Neural progenitor cell (in vitro differentiated cells): ENCODE data around the gene RAB20. TPM values are rescaled to one million over a fixed set of nuclear protein-coding genes. Genes with fewer than 3 reads are reported as not detected.
A peak's percentile ranks its signal among the peaks of the same experiment; 100 is the strongest.

Experiments used
- DNase-seq: peaks from one replicate; pipeline ENCODE4 v3.0.0-alpha.2; 2016; ENCODE audit warnings: low spot score
- H2AFZ ChIP-seq: fragments of 200-600 bp; sonication (generic); replicated peaks from 2 replicates; pipeline ENCODE4 v1.6.1; 2016; ENCODE audit warnings: antibody characterized with exemption
- H3F3A ChIP-seq: fragments of 200-600 bp; sonication (generic); 2 replicates; pipeline ENCODE4 v1.6.1; 2016; ENCODE audit warnings: antibody characterized with exemption, low read depth
- H3K27ac ChIP-seq: fragments of 200-600 bp; sonication (generic); 2 replicates; pipeline ENCODE4 v1.5.1; 2016; ENCODE audit warnings: mild to moderate bottlenecking
- H3K27me3 ChIP-seq: fragments of 200-600 bp; sonication (generic); 2 replicates; pipeline ENCODE4 v1.6.1; 2016; ENCODE audit warnings: mild to moderate bottlenecking, moderate library complexity
- H3K36me3 ChIP-seq: fragments of 200-600 bp; sonication (generic); 2 replicates; pipeline ENCODE4 v1.5.1; 2016
- H3K4me1 ChIP-seq: fragments of 200-600 bp; sonication (generic); 2 replicates; pipeline ENCODE4 v1.6.1; 2016; ENCODE audit warnings: mixed run types
- H3K4me2 ChIP-seq: fragments of 200-600 bp; sonication (generic); 2 replicates; pipeline ENCODE4 v1.6.1; 2016
- H3K4me3 ChIP-seq: fragments of 200-600 bp; sonication (generic); 2 replicates; pipeline ENCODE4 v1.5.1; 2016
- H3K79me2 ChIP-seq: fragments of 200-600 bp; sonication (generic); 2 replicates; pipeline ENCODE4 v1.6.1; 2016; ENCODE audit warnings: low read depth
- H3K9ac ChIP-seq: fragments of 200-600 bp; sonication (generic); 2 replicates; pipeline ENCODE4 v1.6.1; 2016
- H3K9me3 ChIP-seq: fragments of 200-600 bp; sonication (generic); 2 replicates; pipeline ENCODE4 v1.5.1; 2016; ENCODE audit warnings: low read depth
- H4K20me1 ChIP-seq: fragments of 200-600 bp; sonication (generic); 2 replicates; pipeline ENCODE4 v1.6.1; 2016; ENCODE audit warnings: low read depth
- H3K27ac Mint-ChIP-seq: 3 replicates; pipeline ENCODE4 v1.8.0; 2021; ENCODE audit warnings: mixed read lengths
- H3K27me3 Mint-ChIP-seq: 2 replicates; pipeline ENCODE4 v1.8.0; 2022; ENCODE audit warnings: low read depth, mild to moderate bottlenecking, inconsistent platforms, moderate library complexity, mixed read lengths; ENCODE audit not compliant: insufficient read depth
- H3K36me3 Mint-ChIP-seq: 3 replicates; pipeline ENCODE4 v1.8.0; 2021; ENCODE audit warnings: mixed read lengths
- H3K4me1 Mint-ChIP-seq: 3 replicates; pipeline ENCODE4 v1.8.0; 2021; ENCODE audit warnings: mixed read lengths
- H3K4me3 Mint-ChIP-seq: 3 replicates; pipeline ENCODE4 v1.8.0; 2021; ENCODE audit warnings: mild to moderate bottlenecking, moderate library complexity, mixed read lengths
- H3K9me3 Mint-ChIP-seq: 3 replicates; pipeline ENCODE4 v1.8.0; 2020; ENCODE audit warnings: mixed read lengths
- EZH2 ChIP-seq: fragments of 200-600 bp; sonication (generic); IDR thresholded peaks from 2 replicates; pipeline ENCODE4 v1.6.1; 2017; ENCODE audit warnings: antibody characterized with exemption, mild to moderate bottlenecking, moderate library complexity
- EZH2phosphoT487 ChIP-seq: fragments of 200-600 bp; sonication (generic); IDR thresholded peaks from 2 replicates; pipeline ENCODE4 v1.6.1; 2017; ENCODE audit warnings: antibody characterized with exemption
- total RNA-seq: library from RNA; depleted of rRNA; stranded (reverse); fragments of >200 nt; gene quantifications from 2 replicates; pipeline ENCODE4 v1.2.3, GENCODE V29; 2015; ENCODE audit warnings: low replicate concordance
- TF ChIP-seq, protein P1 (sequence below): fragments of 200-600 bp; sonication (generic); IDR thresholded peaks from 2 replicates; pipeline ENCODE4 v1.5.1; 2017; ENCODE audit warnings: antibody characterized with exemption, mild to moderate bottlenecking

Gene RAB20
- total RNA-seq, 1 donor from 2014 or later, result 0.58 TPM

DNA sequence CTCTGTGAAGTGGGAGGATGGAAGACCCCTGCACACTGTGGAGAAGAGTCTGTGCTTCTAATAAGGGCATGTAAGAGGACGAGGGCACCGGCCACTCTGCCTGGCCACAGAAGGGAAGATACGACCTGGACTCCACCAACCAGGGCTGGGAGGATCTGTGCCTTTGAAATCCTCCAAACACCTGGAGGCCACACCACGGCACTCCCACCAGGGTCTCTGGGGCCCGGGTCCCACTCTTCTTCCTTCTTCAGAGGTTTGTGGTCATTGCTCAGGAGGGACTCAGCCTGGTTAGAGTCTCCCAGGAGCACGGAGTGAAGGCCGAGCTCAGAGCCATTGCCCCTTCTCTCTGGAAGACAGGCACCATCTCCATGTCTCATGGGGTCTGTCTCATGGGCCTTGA lies 42.0 kb downstream of the RAB20 start:
- DNase-seq, result no peak
- H3K27me3 ChIP-seq, result no peaks in the 10 kb centered on the region
- H3K79me2 ChIP-seq, result no peaks in the 10 kb centered on the region
- Mint-ChIP-seq H3K4me1 (peaks cover 3% of the 10 kb centered on the region), H3K36me3 (peaks cover 7% of the 10 kb centered on the region), H3K9me3 (peaks cover 6% of the 10 kb centered on the region), H3K27me3 (peaks cover 2% of the 10 kb centered on the region), H3K27ac (peak overlapping the region; percentile 14), H3K4me3 (no peak overlapping the region)
- H4K20me1 ChIP-seq, result no peaks in the 10 kb centered on the region
- no peak overlapping the region for H3K27ac ChIP-seq
- no peak overlapping the region for H3K9ac ChIP-seq
- no peaks in the 10 kb centered on the region for H3F3A ChIP-seq
- H3K4me2 ChIP-seq, result no peak overlapping the region
- no peaks in the 10 kb centered on the region for H3K4me1 ChIP-seq
- H2AFZ ChIP-seq, result no peak overlapping the region
- TF ChIP-seq EZH2phosphoT487, result no peak
- TF ChIP-seq, protein P1, sequence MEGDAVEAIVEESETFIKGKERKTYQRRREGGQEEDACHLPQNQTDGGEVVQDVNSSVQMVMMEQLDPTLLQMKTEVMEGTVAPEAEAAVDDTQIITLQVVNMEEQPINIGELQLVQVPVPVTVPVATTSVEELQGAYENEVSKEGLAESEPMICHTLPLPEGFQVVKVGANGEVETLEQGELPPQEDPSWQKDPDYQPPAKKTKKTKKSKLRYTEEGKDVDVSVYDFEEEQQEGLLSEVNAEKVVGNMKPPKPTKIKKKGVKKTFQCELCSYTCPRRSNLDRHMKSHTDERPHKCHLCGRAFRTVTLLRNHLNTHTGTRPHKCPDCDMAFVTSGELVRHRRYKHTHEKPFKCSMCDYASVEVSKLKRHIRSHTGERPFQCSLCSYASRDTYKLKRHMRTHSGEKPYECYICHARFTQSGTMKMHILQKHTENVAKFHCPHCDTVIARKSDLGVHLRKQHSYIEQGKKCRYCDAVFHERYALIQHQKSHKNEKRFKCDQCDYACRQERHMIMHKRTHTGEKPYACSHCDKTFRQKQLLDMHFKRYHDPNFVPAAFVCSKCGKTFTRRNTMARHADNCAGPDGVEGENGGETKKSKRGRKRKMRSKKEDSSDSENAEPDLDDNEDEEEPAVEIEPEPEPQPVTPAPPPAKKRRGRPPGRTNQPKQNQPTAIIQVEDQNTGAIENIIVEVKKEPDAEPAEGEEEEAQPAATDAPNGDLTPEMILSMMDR, result no peak
- TF ChIP-seq EZH2, result no peak
- H3K4me3 ChIP-seq, result no peak overlapping the region
- no peaks in the 10 kb centered on the region for H3K36me3 ChIP-seq
- H3K9me3 ChIP-seq, result no peaks in the 10 kb centered on the region

DNA sequence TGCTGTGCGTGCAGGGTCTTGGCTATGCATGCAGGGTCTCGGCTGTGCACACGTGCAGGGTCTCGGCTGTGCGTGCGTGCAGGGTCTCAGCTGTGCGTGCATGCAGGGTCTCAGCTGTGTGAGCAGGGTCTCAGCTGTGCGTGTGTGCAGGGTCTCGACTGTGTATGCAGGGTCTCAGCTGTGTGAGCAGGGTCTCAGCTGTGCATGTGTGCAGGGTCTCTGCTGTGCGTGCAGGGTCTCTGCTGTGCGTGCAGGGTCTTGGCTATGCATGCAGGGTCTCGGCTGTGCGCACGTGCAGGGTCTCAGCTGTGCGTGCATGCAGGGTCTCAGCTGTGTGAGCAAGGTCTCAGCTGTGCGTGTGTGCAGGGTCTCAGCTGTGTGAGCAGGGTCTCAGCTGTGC lies 42.5 kb downstream of the RAB20 start:
- peaks cover 7% of the 10 kb centered on the region for H3K36me3 Mint-ChIP-seq
- H3K4me1 Mint-ChIP-seq, result peaks cover 3% of the 10 kb centered on the region
- H3K27ac Mint-ChIP-seq, result peak overlapping the region; percentile 14
- DNase-seq, result no peak
- H3K9me3 Mint-ChIP-seq, result peaks cover 6% of the 10 kb centered on the region
- TF ChIP-seq, protein P1, result no peak
- TF ChIP-seq EZH2 (no peak), EZH2phosphoT487 (no peak)
- no peaks in the 10 kb centered on the region for H3F3A ChIP-seq
- no peaks in the 10 kb centered on the region for H3K9me3 ChIP-seq
- no peak overlapping the region for H3K4me2 ChIP-seq
- H4K20me1 ChIP-seq, result no peaks in the 10 kb centered on the region
- no peaks in the 10 kb centered on the region for H3K79me2 ChIP-seq
- no peaks in the 10 kb centered on the region for H3K36me3 ChIP-seq
- no peak overlapping the region for H3K27ac ChIP-seq
- H3K27me3 Mint-ChIP-seq, result peaks cover 2% of the 10 kb centered on the region
- H3K9ac ChIP-seq, result no peak overlapping the region
- H3K4me1 ChIP-seq, result no peaks in the 10 kb centered on the region
- H2AFZ ChIP-seq, result no peak overlapping the region
- H3K4me3 ChIP-seq, result no peak overlapping the region
- H3K4me3 Mint-ChIP-seq, result no peak overlapping the region
- no peaks in the 10 kb centered on the region for H3K27me3 ChIP-seq

DNA sequence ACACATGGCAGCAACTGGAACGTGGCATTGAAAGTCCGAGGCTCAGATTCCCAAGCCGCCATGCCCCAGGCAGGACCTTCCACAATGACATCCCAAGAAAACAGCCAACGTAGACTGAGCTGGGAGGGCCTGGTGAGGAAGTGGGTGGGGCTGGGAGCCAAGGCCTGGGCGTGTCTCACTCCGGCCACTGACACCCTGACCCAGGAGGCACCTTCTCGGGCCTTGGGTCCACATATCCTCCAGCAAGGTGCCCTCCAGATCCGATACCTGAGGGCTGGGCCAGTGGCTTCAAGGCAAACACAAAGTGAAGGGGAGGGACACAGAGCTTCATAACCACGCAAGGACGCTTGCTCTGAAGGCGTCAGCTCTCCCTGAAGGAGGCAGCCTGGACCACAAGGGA lies 43.0 kb downstream of the RAB20 start:
- H3K36me3 Mint-ChIP-seq, result peaks cover 10% of the 10 kb centered on the region
- H3K4me3 Mint-ChIP-seq, result no peak overlapping the region
- Histone ChIP-seq H4K20me1 (no peaks in the 10 kb centered on the region), H3K4me1 (no peaks in the 10 kb centered on the region), H3K4me3 (no peak overlapping the region), H3K36me3 (no peaks in the 10 kb centered on the region), H3F3A (no peaks in the 10 kb centered on the region), H3K79me2 (no peaks in the 10 kb centered on the region), H3K27ac (no peak overlapping the region), H3K4me2 (no peak overlapping the region), H3K27me3 (no peaks in the 10 kb centered on the region), H3K9me3 (no peaks in the 10 kb centered on the region), H3K9ac (no peak overlapping the region), H2AFZ (no peak overlapping the region)
- H3K4me1 Mint-ChIP-seq, result peaks cover 3% of the 10 kb centered on the region
- peaks cover 4% of the 10 kb centered on the region for H3K27me3 Mint-ChIP-seq
- H3K9me3 Mint-ChIP-seq, result peaks cover 6% of the 10 kb centered on the region
- DNase-seq, result no peak
- no peak overlapping the region for H3K27ac Mint-ChIP-seq
- TF ChIP-seq, protein P1, result no peak
- TF ChIP-seq EZH2 (no peak), EZH2phosphoT487 (no peak)

DNA sequence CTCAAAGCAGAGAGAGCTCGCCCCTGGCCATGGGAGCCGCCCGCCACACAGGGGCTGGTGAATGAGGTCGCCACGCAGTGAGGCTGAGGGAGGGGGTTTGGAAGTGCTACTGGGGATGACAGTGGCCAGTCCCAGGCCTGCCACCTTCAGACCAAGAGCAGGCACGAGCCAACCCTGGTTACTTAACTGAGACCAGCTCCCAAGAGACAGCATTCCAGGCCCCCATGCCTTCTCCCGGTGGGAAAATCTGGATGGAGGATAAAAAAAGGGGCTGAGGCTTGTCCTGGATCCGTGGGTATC lies 43.3 kb downstream of the RAB20 start:
- H3K4me3 ChIP-seq, result no peak overlapping the region
- H3K27ac Mint-ChIP-seq, result no peak overlapping the region
- DNase-seq, result no peak
- H2AFZ ChIP-seq, result no peak overlapping the region
- H3K27ac ChIP-seq, result no peak overlapping the region
- peaks cover 10% of the 10 kb centered on the region for H3K36me3 Mint-ChIP-seq
- H3K4me1 Mint-ChIP-seq, result peaks cover 3% of the 10 kb centered on the region
- no peaks in the 10 kb centered on the region for H3K36me3 ChIP-seq
- H4K20me1 ChIP-seq, result no peaks in the 10 kb centered on the region
- H3K4me1 ChIP-seq, result no peaks in the 10 kb centered on the region
- H3K4me3 Mint-ChIP-seq, result no peak overlapping the region
- no peaks in the 10 kb centered on the region for H3F3A ChIP-seq
- H3K9ac ChIP-seq, result no peak overlapping the region
- H3K9me3 Mint-ChIP-seq, result peaks cover 6% of the 10 kb centered on the region
- H3K27me3 ChIP-seq, result no peaks in the 10 kb centered on the region
- no peak overlapping the region for H3K4me2 ChIP-seq
- TF ChIP-seq EZH2phosphoT487 (no peak), EZH2 (no peak)
- TF ChIP-seq, protein P1, result no peak
- no peaks in the 10 kb centered on the region for H3K9me3 ChIP-seq
- no peaks in the 10 kb centered on the region for H3K79me2 ChIP-seq
- H3K27me3 Mint-ChIP-seq, result peaks cover 4% of the 10 kb centered on the region
